HepG2 (cell line): ENCODE data around the gene TRAP1. TPM values are rescaled to one million over a fixed set of nuclear protein-coding genes. Genes with fewer than 3 reads are reported as not detected.

Experiments used
- ATF1 ChIP-seq: IDR thresholded peaks from 2 replicates; pipeline ENCODE4 v1.6.1; 2016; ENCODE audit warnings: mild to moderate bottlenecking, control low read depth
- CCAR2 ChIP-seq: fragments of 200-400 bp; formaldehyde crosslinking; optimal IDR thresholded peaks from 2 replicates; pipeline ENCODE3; 2018; ENCODE audit warnings: low read depth, mild to moderate bottlenecking, low read length, moderate library complexity
- ELF3 ChIP-seq: IDR thresholded peaks from 2 replicates; pipeline ENCODE4 v1.6.1; 2016; ENCODE audit warnings: missing genetic modification reagents, missing compliant biosample characterization
- FOXK2 ChIP-seq: fragments of 450-650 bp; IDR thresholded peaks from 2 replicates; pipeline ENCODE4 v1.6.1; 2016
- HES4 ChIP-seq: sonication (generic); formaldehyde crosslinking; IDR thresholded peaks from 2 replicates; pipeline ENCODE4 v1.9.0; 2021; ENCODE audit warnings: mild to moderate bottlenecking, missing genetic modification reagents, borderline replicate concordance
- HNRNPK ChIP-seq: fragments of 200-400 bp; formaldehyde crosslinking; IDR thresholded peaks from 2 replicates; pipeline ENCODE4 v1.6.1; 2018; ENCODE audit warnings: low read length, low read depth, moderate library complexity, mild to moderate bottlenecking; ENCODE audit not compliant: poor library complexity, severe bottlenecking
- JDP2 ChIP-seq: sonication (generic); formaldehyde crosslinking; IDR thresholded peaks from 2 replicates; pipeline ENCODE4 v1.8.1; 2022; ENCODE audit warnings: missing genetic modification reagents, borderline replicate concordance
- KAT2B ChIP-seq: fragments of 150-350 bp; IDR thresholded peaks from 2 replicates; pipeline ENCODE4 v1.6.1; 2014; ENCODE audit warnings: low read depth, low read length, borderline replicate concordance
- NBN ChIP-seq: fragments of 450-650 bp; conservative IDR thresholded peaks from 2 replicates; pipeline ENCODE4 v1.6.1; 2017
- NR1H2 ChIP-seq: sonication (generic); formaldehyde crosslinking; IDR thresholded peaks from 2 replicates; pipeline ENCODE4 v1.8.1; 2022; ENCODE audit warnings: low read depth, missing genetic modification reagents, borderline replicate concordance
- RORA ChIP-seq: sonication (generic); formaldehyde crosslinking; IDR thresholded peaks from 2 replicates; pipeline ENCODE4 v1.5.0; 2020; ENCODE audit warnings: mild to moderate bottlenecking, missing genetic modification reagents, moderate library complexity
- TBL1XR1 ChIP-seq: fragments of 150-350 bp; IDR thresholded peaks from 2 replicates; pipeline ENCODE4 v1.6.1; 2014; ENCODE audit warnings: borderline replicate concordance, low read length; ENCODE audit not compliant: partially characterized antibody
- ZNF230 ChIP-seq: sonication (generic); formaldehyde crosslinking; IDR thresholded peaks from 2 replicates; pipeline ENCODE4 v1.4.0; 2020; ENCODE audit warnings: mild to moderate bottlenecking, missing genetic modification reagents
- ZNF382 ChIP-seq: sonication (generic); formaldehyde crosslinking; IDR thresholded peaks from 2 replicates; pipeline ENCODE4 v1.5.0; 2020; ENCODE audit warnings: missing genetic modification reagents, mild to moderate bottlenecking, borderline replicate concordance
- ZNF484 ChIP-seq: sonication (generic); formaldehyde crosslinking; IDR thresholded peaks from 2 replicates; pipeline ENCODE4 v1.5.1; 2020; ENCODE audit warnings: mild to moderate bottlenecking, low read depth, missing genetic modification reagents, borderline replicate concordance
- ZNF543 ChIP-seq: sonication (generic); formaldehyde crosslinking; IDR thresholded peaks from 2 replicates; pipeline ENCODE4 v1.4.0; 2020; ENCODE audit warnings: mild to moderate bottlenecking, missing genetic modification reagents
- ZNF567 ChIP-seq: sonication (generic); formaldehyde crosslinking; IDR thresholded peaks from 2 replicates; pipeline ENCODE4 v1.8.1; 2023; ENCODE audit warnings: mild to moderate bottlenecking, missing genetic modification reagents, borderline replicate concordance
- ZNF839 ChIP-seq: sonication (generic); formaldehyde crosslinking; IDR thresholded peaks from 2 replicates; pipeline ENCODE4 v1.4.0; 2020; ENCODE audit warnings: missing genetic modification reagents, mild to moderate bottlenecking, borderline replicate concordance
- polyA plus RNA-seq, 8 experiments: library from polyadenylated mRNA; depleted of rRNA in 3 of 8; stranded (reverse) in 7 of 8; unstranded in 1 of 8; fragments of >200 nt; fragmentation: Illumina TruSeq in 4 of 8; extraction: Trizol in 4 of 8; gene quantifications; 2 replicates each; pipeline versions ENCODE4 v1.2.1 to v1.2.3, GENCODE V29; 2011 to 2016; ENCODE audit warnings: low read depth in 4 of 8, missing spikeins in 1 of 8, mixed read lengths in 1 of 8; ENCODE audit not compliant: insufficient read depth in 1 of 8
- total RNA-seq, 5 experiments: library from RNA; depleted of rRNA; stranded (reverse); fragments of >200 nt; fragmentation: Illumina TruSeq; extraction: Trizol; gene quantifications; 2 replicates each; pipeline ENCODE4 v1.2.3, GENCODE V29; 2016; ENCODE audit warnings: low read depth in 1 of 5
- TF ChIP-seq, protein P1 (sequence below): sonication (generic); formaldehyde crosslinking; IDR thresholded peaks from 2 replicates; pipeline ENCODE4 v1.4.0; 2020; ENCODE audit warnings: missing genetic modification reagents
- TF ChIP-seq, protein P2 (sequence below): sonication (generic); formaldehyde crosslinking; IDR thresholded peaks from 2 replicates; pipeline ENCODE4 v1.4.0; 2020; ENCODE audit warnings: missing genetic modification reagents

TRAP1 gene
- total and polyA plus RNA-seq, 2 of the 13 experiments (the other 11 are each of a cell fraction or from before 2014, with no cell fraction given), result 127 to 240 TPM

DNA sequence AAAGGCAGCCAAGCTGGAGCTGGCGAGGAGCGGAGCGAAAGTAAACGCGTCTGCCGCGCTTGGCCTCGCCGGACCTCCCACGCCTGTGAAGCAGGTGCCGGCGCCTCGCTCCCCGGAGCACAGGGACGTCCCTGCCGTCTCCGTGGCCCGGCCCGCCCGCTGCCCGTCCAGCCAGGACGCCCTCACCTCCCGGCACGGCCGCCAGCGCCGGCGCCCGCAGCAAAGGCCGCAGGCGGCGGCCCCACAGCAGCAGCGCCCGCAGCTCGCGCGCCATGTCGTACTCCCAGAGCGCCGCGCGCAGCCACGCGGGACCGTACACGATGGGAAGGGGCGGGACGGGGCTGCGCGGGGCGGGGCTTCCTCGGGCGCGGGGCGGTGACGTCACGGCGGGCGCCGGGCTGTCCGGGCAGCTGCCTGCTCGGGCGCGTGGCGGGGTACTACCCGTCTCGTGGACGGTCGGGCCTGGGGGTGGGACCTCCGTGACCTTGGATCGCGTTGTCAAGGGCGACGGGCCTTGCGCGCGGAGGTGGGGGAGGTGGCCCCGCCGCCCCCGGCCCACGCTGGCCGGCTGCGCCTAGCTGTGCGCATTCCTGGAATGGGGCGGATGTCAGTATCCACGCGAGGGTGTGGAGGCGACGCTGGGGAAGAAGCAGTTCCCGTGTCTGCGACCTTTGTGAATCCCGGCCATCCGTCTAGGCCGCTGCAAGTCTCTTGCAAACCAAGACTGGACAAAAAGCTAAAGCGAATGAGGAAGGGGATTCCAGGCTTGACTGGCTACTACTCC is at the start of gene TRAP1 (continued):
- TF ChIP-seq, protein P1, sequence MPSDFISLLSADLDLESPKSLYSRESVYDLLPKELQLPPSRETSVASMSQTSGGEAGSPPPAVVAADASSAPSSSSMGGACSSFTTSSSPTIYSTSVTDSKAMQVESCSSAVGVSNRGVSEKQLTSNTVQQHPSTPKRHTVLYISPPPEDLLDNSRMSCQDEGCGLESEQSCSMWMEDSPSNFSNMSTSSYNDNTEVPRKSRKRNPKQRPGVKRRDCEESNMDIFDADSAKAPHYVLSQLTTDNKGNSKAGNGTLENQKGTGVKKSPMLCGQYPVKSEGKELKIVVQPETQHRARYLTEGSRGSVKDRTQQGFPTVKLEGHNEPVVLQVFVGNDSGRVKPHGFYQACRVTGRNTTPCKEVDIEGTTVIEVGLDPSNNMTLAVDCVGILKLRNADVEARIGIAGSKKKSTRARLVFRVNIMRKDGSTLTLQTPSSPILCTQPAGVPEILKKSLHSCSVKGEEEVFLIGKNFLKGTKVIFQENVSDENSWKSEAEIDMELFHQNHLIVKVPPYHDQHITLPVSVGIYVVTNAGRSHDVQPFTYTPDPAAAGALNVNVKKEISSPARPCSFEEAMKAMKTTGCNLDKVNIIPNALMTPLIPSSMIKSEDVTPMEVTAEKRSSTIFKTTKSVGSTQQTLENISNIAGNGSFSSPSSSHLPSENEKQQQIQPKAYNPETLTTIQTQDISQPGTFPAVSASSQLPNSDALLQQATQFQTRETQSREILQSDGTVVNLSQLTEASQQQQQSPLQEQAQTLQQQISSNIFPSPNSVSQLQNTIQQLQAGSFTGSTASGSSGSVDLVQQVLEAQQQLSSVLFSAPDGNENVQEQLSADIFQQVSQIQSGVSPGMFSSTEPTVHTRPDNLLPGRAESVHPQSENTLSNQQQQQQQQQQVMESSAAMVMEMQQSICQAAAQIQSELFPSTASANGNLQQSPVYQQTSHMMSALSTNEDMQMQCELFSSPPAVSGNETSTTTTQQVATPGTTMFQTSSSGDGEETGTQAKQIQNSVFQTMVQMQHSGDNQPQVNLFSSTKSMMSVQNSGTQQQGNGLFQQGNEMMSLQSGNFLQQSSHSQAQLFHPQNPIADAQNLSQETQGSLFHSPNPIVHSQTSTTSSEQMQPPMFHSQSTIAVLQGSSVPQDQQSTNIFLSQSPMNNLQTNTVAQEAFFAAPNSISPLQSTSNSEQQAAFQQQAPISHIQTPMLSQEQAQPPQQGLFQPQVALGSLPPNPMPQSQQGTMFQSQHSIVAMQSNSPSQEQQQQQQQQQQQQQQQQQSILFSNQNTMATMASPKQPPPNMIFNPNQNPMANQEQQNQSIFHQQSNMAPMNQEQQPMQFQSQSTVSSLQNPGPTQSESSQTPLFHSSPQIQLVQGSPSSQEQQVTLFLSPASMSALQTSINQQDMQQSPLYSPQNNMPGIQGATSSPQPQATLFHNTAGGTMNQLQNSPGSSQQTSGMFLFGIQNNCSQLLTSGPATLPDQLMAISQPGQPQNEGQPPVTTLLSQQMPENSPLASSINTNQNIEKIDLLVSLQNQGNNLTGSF (CRISPR knock-in tag), result 0 out of 2 replicates have a peak, but pooled peaks have one; percentile 34
- TF ChIP-seq ZNF484 (no peak), KAT2B (no peak), HES4 (CRISPR knock-in tag) (peak; percentile 58; the same call in 1 of the 2 replicates), ZNF839 (CRISPR knock-in tag) (peak; percentile 81; the same call in 1 of the 2 replicates), ZNF230 (CRISPR knock-in tag) (no peak; the same call in 1 of the 2 replicates), RORA (CRISPR knock-in tag) (no peak), ZNF543 (CRISPR knock-in tag) (no peak), HNRNPK (peak; percentile 52), NR1H2 (CRISPR knock-in tag) (no peak), ATF1 (CRISPR knock-in tag) (no peak), ZNF382 (CRISPR knock-in tag) (no peak), NBN (no peak), TBL1XR1 (no peak), ZNF567 (CRISPR knock-in tag) (peak; percentile 91), FOXK2 (no peak), ELF3 (no peak), JDP2 (CRISPR knock-in tag) (no peak), CCAR2 (no peak)
- TF ChIP-seq, protein P2, sequence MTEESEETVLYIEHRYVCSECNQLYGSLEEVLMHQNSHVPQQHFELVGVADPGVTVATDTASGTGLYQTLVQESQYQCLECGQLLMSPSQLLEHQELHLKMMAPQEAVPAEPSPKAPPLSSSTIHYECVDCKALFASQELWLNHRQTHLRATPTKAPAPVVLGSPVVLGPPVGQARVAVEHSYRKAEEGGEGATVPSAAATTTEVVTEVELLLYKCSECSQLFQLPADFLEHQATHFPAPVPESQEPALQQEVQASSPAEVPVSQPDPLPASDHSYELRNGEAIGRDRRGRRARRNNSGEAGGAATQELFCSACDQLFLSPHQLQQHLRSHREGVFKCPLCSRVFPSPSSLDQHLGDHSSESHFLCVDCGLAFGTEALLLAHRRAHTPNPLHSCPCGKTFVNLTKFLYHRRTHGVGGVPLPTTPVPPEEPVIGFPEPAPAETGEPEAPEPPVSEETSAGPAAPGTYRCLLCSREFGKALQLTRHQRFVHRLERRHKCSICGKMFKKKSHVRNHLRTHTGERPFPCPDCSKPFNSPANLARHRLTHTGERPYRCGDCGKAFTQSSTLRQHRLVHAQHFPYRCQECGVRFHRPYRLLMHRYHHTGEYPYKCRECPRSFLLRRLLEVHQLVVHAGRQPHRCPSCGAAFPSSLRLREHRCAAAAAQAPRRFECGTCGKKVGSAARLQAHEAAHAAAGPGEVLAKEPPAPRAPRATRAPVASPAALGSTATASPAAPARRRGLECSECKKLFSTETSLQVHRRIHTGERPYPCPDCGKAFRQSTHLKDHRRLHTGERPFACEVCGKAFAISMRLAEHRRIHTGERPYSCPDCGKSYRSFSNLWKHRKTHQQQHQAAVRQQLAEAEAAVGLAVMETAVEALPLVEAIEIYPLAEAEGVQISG, result peak; percentile 63
